ENCODE results near the gene MIS18A.

The MIS18A gene

GRCh38 chr21:32278518-32279376, at the start of gene MIS18A:
TSS of gene MIS18A (minus strand) at chr21:32279049. CDS start at chr21:32279014, 35 bp downstream.
- H3K27me3 ChIP-seq (ENCODE audit: control insufficient read depth in 1 of 2, insufficient read depth in 2 of 2, low read length in 2 of 2), result no peaks in the 10 kb centered on the region
- peaks cover 0 to 4% of the 10 kb centered on the region in 2 donors for H3K36me3 ChIP-seq (ENCODE audit: control insufficient read depth in 2 of 2, insufficient read depth in 2 of 2, low read length in 2 of 2)
- peak within 1 kb of the TSS; percentile 73 to 97 for H3K4me3 ChIP-seq (ENCODE audit: low read length in 2 of 2)
- H3K9ac ChIP-seq (ENCODE audit: low read length in 2 of 2), result peak within 1 kb of the TSS; percentile 69 to 93
- peaks cover 17% of the 10 kb centered on the region for H3K4me1 ChIP-seq (ENCODE audit: control insufficient read depth, insufficient read depth, low read length)
- peak within 1 kb of the TSS; percentile 58 for H3K27ac ChIP-seq (ENCODE audit: low read length)
- H3K9me3 ChIP-seq (ENCODE audit: control insufficient read depth in 2 of 2, low read length in 2 of 2), result no peaks in the 10 kb centered on the region

- peaks cover 21 to 23% of the 10 kb centered on the region in 2 donors for H3K36me3 ChIP-seq (ENCODE audit: control insufficient read depth in 2 of 2, insufficient read depth in 2 of 2, low read length in 2 of 2)
Measured at GRCh38 chr21:32328595-32328994, 49.7 kb upstream of the MIS18A start.

GRCh38 chr21:32325706-32326105, 46.9 kb upstream of the MIS18A start:
- Histone ChIP-seq H3K4me3 (ENCODE audit: low read length in 2 of 2) (no peak overlapping the region), H3K27me3 (ENCODE audit: control insufficient read depth in 1 of 2, insufficient read depth in 2 of 2, low read length in 2 of 2) (no peaks in the 10 kb centered on the region), H3K9ac (ENCODE audit: low read length in 2 of 2) (no peak overlapping the region), H3K27ac (ENCODE audit: low read length) (no peak overlapping the region), H3K36me3 (ENCODE audit: control insufficient read depth in 2 of 2, insufficient read depth in 2 of 2, low read length in 2 of 2) (peaks cover 37 to 42% of the 10 kb centered on the region in 2 donors), H3K9me3 (ENCODE audit: control insufficient read depth in 2 of 2, low read length in 2 of 2) (no peaks in the 10 kb centered on the region), H3K4me1 (ENCODE audit: control insufficient read depth, insufficient read depth, low read length) (peaks cover 14% of the 10 kb centered on the region)

More at GRCh38 chr21:32328595-32328994, 49.7 kb upstream of the MIS18A start:
- peaks cover 14% of the 10 kb centered on the region for H3K4me1 ChIP-seq (ENCODE audit: control insufficient read depth, insufficient read depth, low read length)
- H3K27ac ChIP-seq (ENCODE audit: low read length), result peak overlapping the region; percentile 73
- H3K4me3 ChIP-seq (ENCODE audit: low read length in 2 of 2), result no peak overlapping the region
- H3K9ac ChIP-seq (ENCODE audit: low read length in 2 of 2), result no peak overlapping the region
- no peaks in the 10 kb centered on the region for H3K9me3 ChIP-seq (ENCODE audit: control insufficient read depth in 2 of 2, low read length in 2 of 2)
- no peaks in the 10 kb centered on the region for H3K27me3 ChIP-seq (ENCODE audit: control insufficient read depth in 1 of 2, insufficient read depth in 2 of 2, low read length in 2 of 2)

GRCh38 chr21:32322676-32323075, 43.8 kb upstream of the MIS18A start:
- Histone ChIP-seq H3K4me3 (ENCODE audit: low read length in 2 of 2) (no peak overlapping the region), H3K4me1 (ENCODE audit: control insufficient read depth, insufficient read depth, low read length) (no peaks in the 10 kb centered on the region), H3K9me3 (ENCODE audit: control insufficient read depth in 2 of 2, low read length in 2 of 2) (no peaks in the 10 kb centered on the region), H3K27ac (ENCODE audit: low read length) (no peak overlapping the region), H3K9ac (ENCODE audit: low read length in 2 of 2) (no peak overlapping the region), H3K27me3 (ENCODE audit: control insufficient read depth in 1 of 2, insufficient read depth in 2 of 2, low read length in 2 of 2) (no peaks in the 10 kb centered on the region), H3K36me3 (ENCODE audit: control insufficient read depth in 2 of 2, insufficient read depth in 2 of 2, low read length in 2 of 2) (peaks cover 62 to 65% of the 10 kb centered on the region in 2 donors)

GRCh38 chr21:32322103-32322502, 43.3 kb upstream of the MIS18A start:
- no peak overlapping the region for H3K9ac ChIP-seq (ENCODE audit: low read length in 2 of 2)
- H3K27me3 ChIP-seq (ENCODE audit: control insufficient read depth in 1 of 2, insufficient read depth in 2 of 2, low read length in 2 of 2), result no peaks in the 10 kb centered on the region
- peaks cover 62 to 70% of the 10 kb centered on the region in 2 donors for H3K36me3 ChIP-seq (ENCODE audit: control insufficient read depth in 2 of 2, insufficient read depth in 2 of 2, low read length in 2 of 2)
- H3K4me3 ChIP-seq (ENCODE audit: low read length in 2 of 2), result no peak overlapping the region
- H3K4me1 ChIP-seq (ENCODE audit: control insufficient read depth, insufficient read depth, low read length), result no peaks in the 10 kb centered on the region
- no peak overlapping the region for H3K27ac ChIP-seq (ENCODE audit: low read length)
- no peaks in the 10 kb centered on the region for H3K9me3 ChIP-seq (ENCODE audit: control insufficient read depth in 2 of 2, low read length in 2 of 2)

- no peaks in the 10 kb centered on the region for H3K27me3 ChIP-seq (ENCODE audit: control insufficient read depth in 1 of 2, insufficient read depth in 2 of 2, low read length in 2 of 2)
- no peak overlapping the region for H3K9ac ChIP-seq (ENCODE audit: low read length in 2 of 2)
- H3K4me1 ChIP-seq (ENCODE audit: control insufficient read depth, insufficient read depth, low read length), result no peaks in the 10 kb centered on the region
- H3K9me3 ChIP-seq (ENCODE audit: control insufficient read depth in 2 of 2, low read length in 2 of 2), result no peaks in the 10 kb centered on the region
- peaks cover 67 to 76% of the 10 kb centered on the region in 2 donors for H3K36me3 ChIP-seq (ENCODE audit: control insufficient read depth in 2 of 2, insufficient read depth in 2 of 2, low read length in 2 of 2)
- no peak overlapping the region for H3K27ac ChIP-seq (ENCODE audit: low read length)
- no peak overlapping the region for H3K4me3 ChIP-seq (ENCODE audit: low read length in 2 of 2)
Measured at GRCh38 chr21:32321480-32321879, 42.6 kb upstream of the MIS18A start.

GRCh38 chr21:32320726-32321125, 41.9 kb upstream of the MIS18A start:
- Histone ChIP-seq H3K27me3 (ENCODE audit: control insufficient read depth in 1 of 2, insufficient read depth in 2 of 2, low read length in 2 of 2) (no peaks in the 10 kb centered on the region), H3K36me3 (ENCODE audit: control insufficient read depth in 2 of 2, insufficient read depth in 2 of 2, low read length in 2 of 2) (peaks cover 74 to 84% of the 10 kb centered on the region in 2 donors), H3K9ac (ENCODE audit: low read length in 2 of 2) (no peak overlapping the region), H3K4me3 (ENCODE audit: low read length in 2 of 2) (no peak overlapping the region), H3K9me3 (ENCODE audit: control insufficient read depth in 2 of 2, low read length in 2 of 2) (no peaks in the 10 kb centered on the region), H3K4me1 (ENCODE audit: control insufficient read depth, insufficient read depth, low read length) (no peaks in the 10 kb centered on the region), H3K27ac (ENCODE audit: low read length) (no peak overlapping the region)

- Histone ChIP-seq H3K9ac (ENCODE audit: low read length in 2 of 2) (no peak overlapping the region), H3K9me3 (ENCODE audit: control insufficient read depth in 2 of 2, low read length in 2 of 2) (no peaks in the 10 kb centered on the region), H3K4me1 (ENCODE audit: control insufficient read depth, insufficient read depth, low read length) (no peaks in the 10 kb centered on the region), H3K4me3 (ENCODE audit: low read length in 2 of 2) (no peak overlapping the region), H3K36me3 (ENCODE audit: control insufficient read depth in 2 of 2, insufficient read depth in 2 of 2, low read length in 2 of 2) (peaks cover 75 to 82% of the 10 kb centered on the region in 2 donors), H3K27me3 (ENCODE audit: control insufficient read depth in 1 of 2, insufficient read depth in 2 of 2, low read length in 2 of 2) (no peaks in the 10 kb centered on the region), H3K27ac (ENCODE audit: low read length) (no peak overlapping the region)
Measured at GRCh38 chr21:32320059-32320458, 41.2 kb upstream of the MIS18A start.

- Histone ChIP-seq H3K27ac (ENCODE audit: low read length) (no peak overlapping the region), H3K9me3 (ENCODE audit: control insufficient read depth in 2 of 2, low read length in 2 of 2) (no peaks in the 10 kb centered on the region), H3K36me3 (ENCODE audit: control insufficient read depth in 2 of 2, insufficient read depth in 2 of 2, low read length in 2 of 2) (peaks cover 74 to 77% of the 10 kb centered on the region in 2 donors), H3K9ac (ENCODE audit: low read length in 2 of 2) (no peak overlapping the region), H3K27me3 (ENCODE audit: control insufficient read depth in 1 of 2, insufficient read depth in 2 of 2, low read length in 2 of 2) (no peaks in the 10 kb centered on the region), H3K4me3 (ENCODE audit: low read length in 2 of 2) (no peak overlapping the region), H3K4me1 (ENCODE audit: control insufficient read depth, insufficient read depth, low read length) (no peaks in the 10 kb centered on the region)
Measured at GRCh38 chr21:32319012-32319411, 40.2 kb upstream of the MIS18A start.

GRCh38 chr21:32317726-32318125, 38.9 kb upstream of the MIS18A start:
- H3K27me3 ChIP-seq (ENCODE audit: control insufficient read depth in 1 of 2, insufficient read depth in 2 of 2, low read length in 2 of 2), result no peaks in the 10 kb centered on the region
- H3K4me1 ChIP-seq (ENCODE audit: control insufficient read depth, insufficient read depth, low read length), result no peaks in the 10 kb centered on the region
- H3K27ac ChIP-seq (ENCODE audit: low read length), result no peak overlapping the region
- H3K9me3 ChIP-seq (ENCODE audit: control insufficient read depth in 2 of 2, low read length in 2 of 2), result no peaks in the 10 kb centered on the region
- H3K36me3 ChIP-seq (ENCODE audit: control insufficient read depth in 2 of 2, insufficient read depth in 2 of 2, low read length in 2 of 2), result peaks cover 66 to 67% of the 10 kb centered on the region in 2 donors
- H3K9ac ChIP-seq (ENCODE audit: low read length in 2 of 2), result no peak overlapping the region
- no peak overlapping the region for H3K4me3 ChIP-seq (ENCODE audit: low read length in 2 of 2)

Data from stomach smooth muscle (tissue), 2 donors.